Stimulated activated CD8-positive, alpha-beta memory T cell treated with anti-CD3 and anti-CD28 coated beads, Interleukin-7, amount 100 ng/mL, for 4 hours (primary cell): ENCODE measurements around the gene NKX2-8.
"Not testable (repeated sequence)": the region's sequence is repeated elsewhere in the genome, so short reads cannot be mapped to it uniquely, and the experiment has no call there.

ENCODE experiments used
- DNase-seq, 2 donors: peaks; one replicate each; pipeline ENCODE4 v3.0.0-alpha.2; 2020; ENCODE audit warnings: low read depth in 2 of 2

NKX2-8 gene

DNA sequence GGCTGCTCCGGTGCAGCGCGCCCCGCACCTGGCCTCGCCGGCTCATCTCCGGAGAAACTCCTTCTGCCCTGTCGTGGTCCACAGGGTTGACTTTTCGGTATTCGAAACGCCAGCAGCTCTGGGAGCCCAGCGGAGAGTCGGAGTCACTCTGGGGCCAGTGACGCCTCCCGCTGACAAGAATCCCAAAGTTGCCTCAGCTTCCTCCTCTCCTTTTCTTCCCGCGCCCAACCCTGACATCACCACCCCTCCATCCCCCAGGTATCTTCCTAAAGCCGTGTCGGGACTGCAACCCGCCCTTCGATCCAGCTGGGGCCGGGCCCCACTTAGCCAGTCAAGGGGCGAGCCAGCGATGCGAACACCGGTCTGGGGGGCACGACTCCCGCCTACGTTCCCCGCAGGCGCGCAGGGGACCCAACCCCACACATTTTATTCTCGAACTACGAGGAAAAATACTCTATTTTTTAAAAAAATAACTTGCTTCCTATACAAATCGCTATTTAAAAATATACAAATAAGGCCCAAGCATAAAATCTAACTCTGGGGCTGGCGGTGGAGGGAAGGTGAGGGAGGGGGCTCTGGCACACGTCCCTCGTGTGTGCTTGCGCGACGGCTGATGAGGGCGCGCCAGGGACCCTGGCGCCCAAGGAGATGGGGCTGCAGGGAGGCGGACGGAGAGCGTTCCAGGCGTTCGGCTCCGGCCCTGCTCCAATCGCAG is 2.1 kb downstream of the NKX2-8 start:
- DNase-seq = no peak

GRCh38 chr14:36579573-36580140 is 2.8 kb downstream of the NKX2-8 start:
- no peak for DNase-seq

GRCh38 chr14:36579001-36579555 is 3.3 kb downstream of the NKX2-8 start:
- DNase-seq = no peak

DNA sequence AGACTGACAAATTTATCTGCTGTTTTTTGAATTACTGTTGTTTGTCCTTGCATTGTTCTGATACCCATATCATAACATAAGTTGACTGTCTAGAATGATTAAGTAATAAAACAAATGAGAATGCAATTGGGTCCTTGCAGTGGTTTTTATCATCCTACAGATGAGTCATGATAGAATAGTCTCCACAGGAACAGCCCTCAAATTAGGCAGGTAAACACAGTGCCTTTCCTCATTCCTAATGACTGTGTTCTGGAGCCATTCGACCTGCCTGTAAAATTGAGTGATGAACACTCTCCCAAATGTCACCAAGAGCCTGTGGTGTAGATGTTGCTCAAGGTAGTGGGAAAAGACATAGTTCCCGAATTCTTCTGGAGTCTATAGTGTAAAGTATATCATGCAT is 12.3 kb downstream of the NKX2-8 start:
- no peak for DNase-seq

GRCh38 chr14:36556811-36557433 is 25.5 kb downstream of the NKX2-8 start:
- DNase-seq = no peak

DNA sequence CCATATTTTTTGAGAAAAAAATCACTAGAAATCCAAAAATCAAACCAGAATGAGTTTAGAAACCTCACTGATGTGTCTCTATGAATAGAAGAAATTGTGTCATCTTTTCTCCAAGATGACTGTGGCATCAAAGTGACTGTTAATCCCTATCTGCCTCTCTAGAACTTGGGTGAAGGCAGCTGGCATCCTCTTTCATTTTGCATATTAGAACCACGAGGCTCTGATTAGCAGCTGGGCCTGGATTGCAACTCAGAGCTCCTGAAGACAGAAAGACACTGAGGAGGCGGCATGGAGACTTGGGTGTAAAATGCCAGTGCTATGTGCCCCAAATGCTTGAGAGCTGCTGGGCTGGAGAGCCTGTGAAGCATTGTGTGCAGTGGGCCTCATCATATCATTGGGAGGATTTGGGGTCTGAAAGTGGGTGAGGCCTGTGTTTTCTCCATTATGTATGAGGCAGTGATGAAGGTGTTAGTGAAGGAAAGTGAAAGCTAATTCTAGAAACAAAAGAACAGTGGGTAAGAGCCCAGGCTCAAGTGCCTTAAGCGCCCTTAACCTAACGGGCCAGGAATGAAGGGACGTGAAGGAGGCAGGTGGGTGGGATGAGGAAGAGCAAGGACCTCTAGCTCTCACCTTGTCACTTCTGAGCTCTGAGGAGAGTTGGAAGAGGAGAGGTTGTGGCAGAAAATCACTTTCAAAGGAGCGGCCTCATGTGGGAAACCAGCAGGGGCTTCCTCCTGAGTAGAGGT is 26.2 kb downstream of the NKX2-8 start:
- no peak for DNase-seq

GRCh38 chr14:36553656-36554260 is 28.7 kb downstream of the NKX2-8 start:
- DNase-seq = no peak

DNA sequence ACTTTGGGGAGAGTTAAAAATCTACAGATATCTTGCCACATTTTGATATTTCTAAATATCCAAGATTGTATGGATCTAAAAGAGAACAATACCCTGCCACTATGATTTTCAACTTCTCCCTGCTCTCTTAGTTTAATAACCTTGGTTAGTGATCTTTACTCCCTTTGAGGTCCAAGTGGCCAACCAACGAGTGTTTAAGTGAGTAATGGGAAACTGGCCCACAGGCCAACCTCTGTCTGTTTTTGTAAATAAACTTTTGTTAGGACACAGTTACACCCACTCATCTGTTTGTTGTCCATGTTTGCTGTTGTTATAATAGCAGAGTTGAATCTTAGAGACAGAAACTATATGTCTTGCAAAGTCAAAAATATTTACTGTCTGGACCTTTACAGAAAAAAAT is 31.5 kb downstream of the NKX2-8 start:
- no peak for DNase-seq

DNA sequence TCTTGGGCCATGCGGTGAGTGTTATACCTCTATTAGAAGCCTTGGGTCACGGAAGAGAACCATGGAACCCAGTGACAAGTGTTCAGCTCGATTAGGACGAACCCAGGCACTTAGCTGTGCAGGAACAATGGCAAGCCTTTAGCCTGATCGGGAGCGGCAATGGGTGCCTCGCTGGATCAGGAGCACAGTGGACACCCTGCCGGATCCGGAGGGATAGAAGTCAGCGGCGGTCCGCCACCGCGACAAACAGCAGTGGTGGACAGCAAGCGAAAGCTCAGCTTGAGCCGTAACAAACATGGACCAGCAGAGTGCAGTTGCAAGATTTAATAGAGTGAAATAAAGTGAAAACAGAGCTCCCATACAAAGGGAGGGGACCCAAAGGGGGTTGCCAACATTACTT is 38.1 kb downstream of the NKX2-8 start:
- DNase-seq = not testable (repeated sequence)

DNA sequence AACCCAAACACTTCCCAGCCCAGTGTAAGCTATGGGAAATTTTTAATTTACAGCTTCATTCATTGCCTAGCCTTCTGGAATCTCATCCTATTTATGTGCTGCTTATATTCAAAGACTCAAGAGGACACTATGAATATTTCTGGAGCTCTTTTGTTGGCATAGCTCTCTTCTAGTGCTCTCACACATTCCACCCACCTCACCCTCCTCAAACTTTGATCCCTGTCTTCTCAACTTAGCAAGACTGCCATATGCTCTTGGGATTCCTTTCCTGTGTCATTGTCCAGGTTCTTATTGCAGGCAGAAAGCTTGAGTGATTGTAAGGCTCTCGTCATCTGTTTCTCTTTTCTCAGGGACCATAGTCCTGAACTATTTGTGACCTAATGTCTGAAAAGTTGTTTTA is 44.4 kb downstream of the NKX2-8 start:
- no peak for DNase-seq
